Measurements from ENCODE around the gene GFM1. TPM values are rescaled to one million over a fixed set of nuclear protein-coding genes. Genes with fewer than 3 reads are reported as not detected.
"Not testable (repeated sequence)": the region's sequence is repeated elsewhere in the genome, so short reads cannot be mapped to it uniquely, and the experiment has no call there.

GFM1 gene
- polyA plus RNA-seq, 1 donor = 29.7 TPM

DNA sequence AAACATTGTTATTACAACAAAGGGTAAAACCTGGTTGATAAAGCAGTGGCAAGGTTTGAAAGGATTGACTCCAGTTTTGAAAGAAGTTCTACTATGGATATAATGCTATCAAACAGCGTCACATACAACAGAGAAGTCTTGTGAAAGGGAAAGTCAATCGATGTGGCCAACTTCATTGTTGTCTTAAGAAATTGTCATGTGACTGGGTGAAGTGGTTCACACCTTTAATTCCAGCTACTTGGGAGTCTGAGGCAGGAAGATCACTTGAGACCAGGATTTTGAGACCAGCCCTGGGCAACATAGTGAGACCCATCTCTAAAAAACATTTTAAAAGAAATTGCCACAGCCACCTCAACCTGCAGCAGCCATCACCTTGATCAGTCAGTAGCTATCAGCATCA is 34.4 kb downstream of the GFM1 start:
- no peak for DNase-seq

DNA sequence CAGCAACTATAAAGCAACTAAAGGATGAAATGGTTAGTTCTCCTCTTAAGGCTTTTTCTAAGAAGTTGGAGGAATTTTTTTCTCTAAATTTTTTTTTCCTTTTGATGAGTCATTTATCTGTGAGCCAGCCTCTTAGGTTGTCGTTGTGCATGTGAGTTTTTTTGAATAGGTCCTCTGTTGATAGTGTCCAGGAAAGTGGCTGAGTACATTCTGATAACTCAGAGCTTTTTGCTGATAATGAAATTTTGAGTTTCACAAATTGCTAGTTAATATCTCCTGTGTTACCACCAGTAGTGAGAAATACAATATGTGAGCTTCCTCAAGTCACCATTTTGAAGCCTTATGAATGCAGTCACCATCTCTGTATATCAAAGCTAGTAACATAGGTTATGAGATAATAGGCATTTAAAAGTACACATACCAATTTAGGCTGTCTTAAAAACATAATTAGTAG is 35.2 kb downstream of the GFM1 start:
- DNase-seq = no peak

DNA sequence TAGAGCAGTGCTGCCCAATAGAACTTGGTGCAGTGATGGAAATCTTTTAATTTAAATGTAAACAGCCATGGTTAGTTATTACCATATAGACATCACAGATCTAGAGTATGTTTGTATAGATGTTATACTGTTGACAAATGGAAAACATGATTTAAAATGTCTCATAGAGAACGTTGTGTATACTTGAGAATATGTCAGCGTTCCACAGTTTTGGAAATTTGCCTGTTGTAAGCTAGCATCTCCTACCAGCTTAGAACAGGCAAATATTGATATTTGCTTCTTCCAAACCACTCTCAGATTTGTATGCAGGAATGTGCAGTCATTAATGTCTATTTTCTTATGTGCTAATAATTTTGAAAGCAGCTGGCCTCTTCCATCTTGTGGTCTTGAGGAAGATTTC is 36.5 kb downstream of the GFM1 start:
- DNase-seq = no peak

DNA sequence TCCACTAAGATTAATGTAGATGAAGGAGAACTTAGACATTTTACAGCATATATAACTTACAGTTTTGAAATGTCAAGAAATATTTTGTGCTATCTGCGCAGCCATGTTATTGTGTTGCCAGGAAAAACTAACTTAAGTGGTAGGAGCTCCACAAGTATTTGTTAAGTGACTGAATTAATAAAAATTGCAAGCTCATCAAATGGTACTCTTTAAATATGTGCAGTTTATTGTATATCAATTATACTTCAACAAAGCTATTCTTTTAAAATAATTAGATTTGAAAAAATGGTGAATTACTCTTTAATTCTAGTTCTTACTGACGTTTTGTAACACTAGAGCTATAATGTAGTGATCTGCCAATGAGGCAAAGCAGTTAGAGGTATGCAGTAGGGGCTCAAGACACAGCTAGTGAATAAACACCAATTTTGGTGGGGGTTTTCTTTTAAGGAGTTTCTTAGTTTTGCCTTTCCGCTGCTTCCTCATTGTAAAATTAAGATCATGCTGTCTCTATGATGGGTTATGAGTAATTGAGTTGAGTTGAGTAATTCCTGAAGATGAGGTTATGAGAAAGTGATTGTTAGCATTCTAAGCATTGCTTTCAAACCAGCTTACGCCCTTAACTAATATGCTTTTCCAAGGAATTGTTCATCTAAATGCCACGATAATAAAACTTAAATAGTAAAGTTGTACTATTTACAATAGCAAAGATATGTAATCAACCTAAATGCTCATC is 39.1 kb downstream of the GFM1 start:
- no peak for DNase-seq

DNA sequence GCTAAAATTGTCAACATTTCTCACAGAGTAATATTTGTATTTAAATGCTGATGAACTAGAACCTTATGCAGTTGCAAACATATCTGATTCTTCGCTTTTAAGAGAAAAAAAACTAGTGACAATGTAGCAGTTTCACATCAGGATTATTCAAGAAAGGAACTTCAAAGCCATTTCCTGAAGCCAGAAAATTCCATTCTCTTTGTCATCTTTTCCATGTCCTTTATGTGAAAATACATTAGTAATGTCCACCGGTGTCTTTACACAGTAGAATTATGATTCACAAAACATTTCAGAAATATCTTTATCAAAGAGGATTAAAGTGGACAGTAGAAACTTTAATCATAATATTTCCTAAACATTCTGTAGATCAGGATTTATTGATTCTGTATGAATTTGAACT is 40.8 kb downstream of the GFM1 start:
- no peak for DNase-seq

DNA sequence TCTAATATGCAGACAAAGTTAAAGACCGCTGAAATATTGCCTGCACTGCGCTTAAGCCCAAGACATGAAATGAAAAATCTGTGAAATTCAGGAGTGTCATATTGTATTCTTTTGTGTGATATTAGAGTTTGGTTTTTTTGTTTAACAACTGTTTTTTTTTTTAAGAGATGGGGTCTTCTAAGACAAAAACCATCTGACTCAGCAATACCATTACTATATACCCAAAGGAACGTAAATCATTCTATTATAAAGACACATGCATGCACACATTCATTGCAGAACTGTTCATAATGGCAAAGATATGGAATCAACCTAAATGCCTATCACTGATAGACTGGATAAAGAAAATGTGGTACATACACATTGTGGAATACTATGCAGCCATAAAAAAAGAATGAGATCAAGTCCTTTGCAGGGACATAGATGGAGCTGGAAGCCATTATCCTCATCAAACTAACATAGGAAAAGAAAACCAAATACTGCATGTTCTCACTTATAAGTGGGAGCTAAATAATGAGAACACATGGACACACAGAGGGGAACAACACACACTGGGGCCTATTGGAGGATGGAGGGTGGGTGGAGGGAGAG is 49.6 kb downstream of the GFM1 start:
- DNase-seq = not testable (repeated sequence)

DNA sequence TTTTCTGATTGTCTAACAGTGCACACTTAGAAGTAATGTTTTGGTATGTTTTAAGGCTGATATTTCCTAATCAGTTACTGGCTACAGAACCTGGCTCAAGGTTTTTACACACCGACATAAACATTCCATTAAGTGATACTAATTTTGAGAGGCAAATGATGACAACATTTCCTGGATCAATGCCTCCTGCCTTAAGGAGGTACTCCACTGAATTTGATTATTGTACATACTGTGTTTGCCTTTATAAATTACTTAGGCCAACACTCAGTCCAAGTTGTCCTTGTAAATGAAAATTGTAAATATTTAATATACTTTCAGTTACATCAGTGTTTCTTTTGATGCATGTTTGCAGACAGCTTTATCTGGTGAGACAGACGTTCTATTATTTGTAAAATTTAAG is 52.3 kb downstream of the GFM1 start:
- no peak for DNase-seq

DNA sequence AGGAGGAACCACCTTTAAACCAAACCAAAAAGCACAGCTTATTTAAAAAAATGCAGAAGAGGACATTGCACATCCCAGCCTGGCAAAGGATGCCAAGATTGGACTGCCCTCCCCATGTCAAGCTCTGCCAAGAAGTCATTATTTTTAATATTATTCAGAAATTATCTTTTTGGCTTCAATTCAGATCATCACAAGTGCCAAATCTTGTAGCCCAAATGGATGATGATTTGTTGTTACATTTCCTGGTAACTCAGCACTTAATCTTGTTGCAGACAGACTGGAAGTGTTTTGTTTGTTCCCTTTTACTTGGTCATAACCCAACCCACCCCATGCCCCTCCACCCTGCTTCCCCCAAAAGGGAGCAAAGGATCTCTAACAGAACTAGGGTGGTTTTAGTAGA is 56.2 kb downstream of the GFM1 start:
- no peak for DNase-seq

DNA sequence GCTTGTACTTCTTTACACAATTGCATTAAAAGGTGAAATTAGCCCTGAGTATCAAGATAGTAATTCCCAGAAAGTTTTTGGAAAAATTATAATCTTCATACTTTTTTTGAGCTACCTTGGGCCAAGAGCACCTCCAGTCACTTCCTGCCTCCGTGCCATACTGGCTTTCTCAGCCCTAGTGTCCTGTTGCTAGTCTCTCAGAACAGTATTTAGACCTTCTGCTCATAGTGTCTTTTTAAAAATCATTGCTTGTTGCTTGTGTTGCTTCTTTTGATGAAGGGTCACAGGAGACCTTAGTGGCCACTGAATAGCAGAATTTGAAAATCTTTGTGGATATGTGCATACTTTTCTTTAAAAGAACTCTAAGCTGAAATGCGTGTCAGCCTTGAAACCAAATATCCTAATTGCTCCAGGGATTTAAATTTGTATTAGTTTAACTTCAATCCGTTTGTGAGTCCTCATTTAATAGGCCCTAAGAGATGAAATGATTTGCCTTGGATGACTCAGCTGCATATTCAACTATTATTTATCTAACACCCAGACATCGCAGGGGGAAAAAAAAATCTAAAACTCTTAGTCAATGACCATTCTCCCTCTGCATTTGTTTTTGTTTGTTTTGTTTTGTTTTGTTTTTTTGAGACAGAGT is 57.2 kb downstream of the GFM1 start:
- DNase-seq = no peak

DNA sequence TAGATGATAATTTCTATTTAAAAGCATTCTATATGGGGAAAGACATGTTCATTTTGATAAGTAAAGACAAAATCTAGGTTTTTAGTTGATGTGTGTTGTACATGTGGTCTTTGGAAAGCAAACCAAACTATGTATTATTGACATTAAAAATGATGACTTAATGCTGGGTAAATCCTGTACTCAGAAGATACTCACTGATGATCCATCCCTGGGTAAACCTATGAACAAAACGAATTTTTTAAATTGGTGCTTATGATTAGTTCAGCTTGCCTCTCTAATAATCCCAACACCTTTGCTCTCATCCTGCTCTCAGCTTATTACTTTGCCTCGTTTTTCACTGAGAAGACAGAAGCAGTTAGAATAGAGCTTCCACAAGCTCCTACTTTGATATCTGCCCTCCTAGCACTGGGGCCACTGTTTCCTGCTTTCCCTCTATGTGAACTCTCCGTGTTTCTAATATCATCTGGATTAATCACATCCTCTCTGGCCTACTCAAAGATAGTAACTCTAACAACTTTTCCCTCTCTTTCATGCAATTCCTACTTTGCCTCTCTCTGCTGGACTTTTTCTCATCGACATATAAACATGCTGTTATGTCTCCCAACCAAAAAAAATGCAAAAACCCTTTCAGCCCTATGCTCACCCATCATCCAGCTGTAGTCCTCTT is 58.6 kb downstream of the GFM1 start:
- DNase-seq = no peak

DNA sequence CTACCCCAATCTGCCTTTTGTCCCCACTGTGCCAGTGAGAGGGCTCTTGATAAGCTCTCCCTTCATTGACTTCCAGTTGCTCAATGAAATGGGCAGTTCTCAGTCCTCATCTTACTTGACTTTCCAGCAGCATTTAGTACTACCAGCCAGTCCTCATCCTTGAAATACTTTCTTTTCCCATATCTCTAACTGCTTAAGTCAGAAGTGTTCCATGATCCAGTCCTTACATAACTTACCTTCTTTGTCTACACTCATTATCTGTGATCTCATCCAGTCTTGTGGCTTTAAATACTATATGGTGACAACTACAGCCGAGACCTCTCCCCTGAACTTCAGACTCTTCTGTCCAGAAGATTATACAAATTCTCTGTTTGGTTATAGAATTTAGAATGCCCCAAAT is 59.2 kb downstream of the GFM1 start:
- no peak for DNase-seq

DNA sequence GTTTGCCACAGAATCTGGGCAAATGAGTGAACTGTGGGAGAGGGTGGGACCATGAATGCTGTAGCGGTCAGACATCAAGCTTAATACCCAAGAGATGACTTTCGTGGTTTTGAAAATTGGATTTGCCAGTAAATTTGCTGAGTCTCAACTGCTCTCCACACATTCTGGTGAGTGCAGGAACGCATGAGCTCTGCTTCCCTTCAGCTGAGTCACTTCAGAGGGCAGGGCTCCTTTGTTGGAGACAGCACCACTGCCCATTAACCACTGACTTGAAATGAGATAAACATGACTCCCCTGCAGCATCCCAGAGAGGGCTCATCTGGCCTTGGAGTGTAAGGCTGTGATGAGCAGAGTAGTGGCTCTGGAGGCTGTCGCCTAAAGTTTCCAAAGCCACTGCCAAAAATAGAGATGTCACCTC is 65.3 kb downstream of the GFM1 start:
- no peak for DNase-seq

DNA sequence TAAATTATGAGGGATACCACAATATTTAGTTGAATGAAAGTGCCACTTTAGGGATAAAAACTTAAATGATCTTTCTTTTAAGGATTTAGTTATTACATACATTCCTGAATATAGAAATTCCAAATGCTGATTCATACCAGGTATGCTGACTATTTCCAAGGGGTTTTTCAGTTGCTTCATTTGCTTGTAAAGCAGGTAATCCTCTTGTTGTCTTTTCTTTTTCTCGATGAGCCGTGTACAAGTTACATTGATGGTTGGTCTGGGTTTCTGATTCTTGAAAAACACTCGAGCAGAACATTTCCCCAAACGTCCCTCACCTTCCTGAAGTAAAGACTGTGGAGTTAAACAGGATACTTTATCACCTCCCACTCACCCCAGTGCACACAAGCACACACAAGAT is 66.3 kb downstream of the GFM1 start:
- DNase-seq = no peak

DNA sequence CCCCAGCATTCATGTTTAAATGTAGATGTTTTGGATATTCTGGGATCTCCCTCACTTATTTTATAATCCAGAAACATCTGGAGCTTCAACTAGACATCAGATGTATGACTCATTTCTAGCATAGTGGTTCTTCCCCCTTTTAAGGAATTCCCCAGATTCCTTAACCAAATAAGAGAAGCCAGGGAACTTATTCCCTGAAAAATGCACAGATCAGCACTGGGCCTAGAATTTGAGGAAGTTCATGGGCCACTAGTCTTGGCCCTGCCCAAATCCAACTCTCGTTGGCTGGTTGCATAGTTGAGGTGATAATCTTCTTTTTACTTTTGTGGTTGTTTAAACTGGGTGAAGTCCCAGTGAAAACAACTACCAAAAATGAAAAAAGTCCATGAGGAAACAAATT is 67.6 kb downstream of the GFM1 start:
- no peak for DNase-seq

DNA sequence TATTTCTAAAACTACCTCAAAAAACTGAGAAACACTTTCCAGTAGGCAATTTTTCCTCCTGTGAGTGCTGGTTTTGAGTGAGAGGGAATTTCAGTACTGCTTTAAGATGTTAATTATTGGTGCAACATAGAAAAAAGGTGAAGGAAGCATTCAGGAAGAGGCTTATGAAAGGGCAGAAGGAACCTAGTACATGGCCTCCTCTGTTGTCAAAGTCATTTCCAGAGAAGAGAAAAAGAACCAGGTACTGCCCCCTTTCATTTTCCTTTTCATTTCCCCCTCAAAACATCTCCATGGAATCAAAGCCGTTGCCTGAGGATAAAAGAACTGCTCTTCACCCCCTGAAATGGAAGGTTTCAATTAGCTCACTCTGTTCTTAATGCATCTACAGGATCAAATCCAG is 68.1 kb downstream of the GFM1 start:
- DNase-seq = no peak

DNA sequence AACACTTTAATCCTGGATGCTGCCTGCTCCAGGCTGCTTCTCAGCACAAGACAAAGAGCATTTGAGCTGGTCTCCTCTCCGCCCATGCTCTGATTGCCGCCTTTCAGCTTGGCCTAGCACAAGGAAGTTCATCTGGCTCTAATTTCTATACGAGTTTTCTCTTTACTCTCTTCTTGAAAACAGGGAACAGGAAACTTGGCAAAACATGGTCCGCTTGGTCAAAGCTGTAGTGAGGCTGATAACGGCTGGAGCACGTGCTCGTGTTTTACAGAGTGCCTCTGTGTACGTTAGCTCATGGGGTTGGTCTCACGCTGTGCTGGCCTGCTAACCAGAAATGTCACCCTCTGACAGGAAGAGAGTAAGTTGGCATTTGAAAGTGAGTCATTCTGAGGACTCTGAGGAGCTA is 68.8 kb downstream of the GFM1 start:
- no peak for DNase-seq

DNA sequence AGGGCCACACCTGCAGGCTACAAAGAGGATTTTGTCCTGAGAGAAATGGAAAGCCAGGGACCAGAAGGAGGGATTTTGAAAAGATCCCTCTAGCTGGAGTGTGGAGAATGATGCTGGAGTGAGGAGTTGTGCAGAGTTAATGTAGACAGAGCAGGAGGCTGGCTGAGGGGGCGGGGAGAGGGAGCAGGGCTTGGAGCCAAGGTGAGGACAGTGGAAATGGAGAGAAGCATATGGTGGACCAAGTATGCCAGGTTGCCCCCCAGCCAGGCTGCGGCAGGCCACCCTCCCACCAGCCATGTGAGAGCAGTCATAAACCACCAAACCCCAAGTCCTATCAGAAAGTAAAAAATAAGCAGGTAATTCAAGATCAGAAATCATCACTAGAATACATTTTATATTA is 73.2 kb downstream of the GFM1 start:
- no peak for DNase-seq

DNA sequence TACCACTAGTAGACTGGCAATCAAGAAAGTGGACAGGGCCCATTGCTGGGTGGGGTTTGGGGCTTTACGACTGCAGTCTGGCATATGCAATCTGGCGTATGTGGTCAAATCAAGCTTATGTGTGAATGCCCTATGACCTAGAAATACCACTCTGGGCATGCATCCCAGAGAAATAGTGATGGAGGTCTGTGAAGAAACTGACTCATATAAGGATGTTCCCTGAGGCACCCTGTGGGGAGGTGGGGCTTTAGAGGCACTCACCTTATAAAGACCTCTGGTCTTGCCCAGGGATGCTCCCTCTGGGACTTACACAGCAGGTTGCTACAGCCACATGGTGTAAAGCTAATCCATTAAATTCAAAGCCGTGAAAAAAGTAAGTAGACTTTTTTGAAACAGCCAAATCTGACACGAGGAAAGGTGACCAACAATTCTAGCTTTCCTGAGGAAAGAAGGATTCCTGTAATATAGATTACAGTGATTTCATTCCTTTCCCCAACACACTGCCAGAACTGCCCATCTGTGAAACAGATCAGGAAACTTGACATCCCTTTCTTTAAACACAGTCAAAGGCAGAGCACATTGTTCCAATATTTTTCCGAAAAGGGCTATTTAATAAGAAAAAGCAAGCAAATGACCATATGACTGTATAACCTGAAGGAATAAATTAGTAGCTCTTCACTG is 74.3 kb downstream of the GFM1 start:
- peak; percentile 78 for DNase-seq

DNA sequence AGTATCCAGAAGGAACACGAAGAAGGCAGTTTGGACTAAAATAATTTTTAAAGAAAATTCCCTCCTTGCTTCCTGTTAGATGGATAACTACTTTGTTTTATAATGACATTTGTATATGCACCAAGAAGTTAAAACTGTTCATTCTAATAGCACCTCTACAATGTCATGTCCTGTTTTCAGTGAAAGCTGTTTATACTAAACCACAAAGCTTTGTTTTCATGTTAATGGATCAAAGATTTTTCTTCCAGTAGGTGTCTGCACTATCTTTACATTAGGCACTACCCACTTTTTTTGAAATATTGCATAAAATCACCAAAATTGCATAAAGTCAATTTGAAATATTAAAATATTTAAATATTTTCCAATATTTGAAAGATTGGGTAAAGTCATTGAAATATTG is 77.8 kb downstream of the GFM1 start:
- no peak for DNase-seq

DNA sequence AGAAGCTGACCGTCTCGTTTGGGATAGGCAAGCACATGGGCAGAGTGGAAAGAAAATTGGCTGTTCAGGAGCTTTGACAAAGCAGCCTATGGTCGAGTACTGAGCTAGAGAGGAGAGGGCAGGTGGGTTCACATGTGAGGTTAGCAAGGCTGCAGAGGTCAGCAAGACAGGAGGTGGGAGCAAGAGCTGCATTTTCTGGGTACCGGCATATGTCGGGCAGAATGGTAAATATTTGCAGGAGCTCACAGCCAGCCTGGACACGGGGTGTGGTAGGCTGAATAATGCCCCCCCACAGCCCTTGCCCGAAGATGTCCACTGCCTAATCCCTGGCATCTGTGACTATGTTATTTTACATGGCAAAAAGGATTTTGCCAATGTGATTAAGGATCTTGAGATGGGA is 79.7 kb downstream of the GFM1 start:
- no peak for DNase-seq

DNA sequence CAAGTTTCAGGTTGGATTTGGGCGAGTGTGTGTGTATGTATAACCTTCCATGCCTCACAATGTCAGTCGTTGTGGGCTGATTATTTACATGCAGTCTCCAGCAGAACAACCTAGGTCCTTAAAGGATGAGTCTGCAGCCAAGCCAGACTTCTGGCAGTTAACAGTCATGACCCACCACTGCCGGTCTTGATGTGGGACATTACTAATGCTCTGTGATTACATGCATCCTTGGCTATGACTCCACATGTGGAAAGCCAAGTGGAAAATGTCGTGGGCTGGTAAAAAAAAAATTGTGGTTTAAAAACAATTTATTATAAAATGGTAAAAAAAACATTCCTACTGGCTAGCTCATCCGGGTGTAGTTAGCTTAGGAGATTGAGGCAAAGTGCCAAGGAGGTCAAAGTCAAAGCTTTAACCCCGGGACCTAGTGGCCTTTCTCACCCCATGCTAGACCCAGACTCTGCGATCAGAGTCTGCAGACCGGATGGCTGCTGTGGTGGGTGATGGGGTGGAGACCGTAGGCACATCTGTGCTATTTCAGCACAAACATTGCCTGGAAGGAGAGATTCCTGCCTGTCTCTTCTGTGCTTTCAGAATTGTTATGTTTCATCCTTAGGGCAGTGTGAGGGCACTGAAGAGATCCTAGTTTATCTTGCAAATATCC is 81.2 kb downstream of the GFM1 start:
- peak; percentile 67 for DNase-seq
